PFSK-1 (cell line): ENCODE measurements around the gene PHPT1.

Source experiments
- FOXP2 ChIP-seq: optimal IDR thresholded peaks from 2 replicates; pipeline ENCODE3; 2011; ENCODE audit warnings: borderline replicate concordance, control low read depth, inconsistent platforms; ENCODE audit not compliant: insufficient read depth; ENCODE audit errors: extremely low read length, extremely low read depth
- POLR2AphosphoS5 ChIP-seq: IDR thresholded peaks from 2 replicates; pipeline ENCODE4 v1.6.1; 2012; ENCODE audit warnings: low read depth, mild to moderate bottlenecking, control low read depth, low read length, moderate library complexity
- REST ChIP-seq, 2 experiments: IDR thresholded peaks; 2 replicates each; pipeline versions ENCODE4 v1.6.1 to v1.8.0; 2011 to 2012; ENCODE audit warnings: low read depth in 2 of 2, low read length in 2 of 2, control low read depth in 1 of 2, inconsistent platforms in 1 of 2, mild to moderate bottlenecking in 1 of 2, moderate library complexity in 1 of 2; ENCODE audit not compliant: insufficient read depth in 1 of 2
- SIN3A ChIP-seq: IDR thresholded peaks from 2 replicates; pipeline ENCODE4 v1.6.1; 2012; ENCODE audit warnings: mild to moderate bottlenecking, low read length, moderate library complexity, borderline replicate concordance; ENCODE audit not compliant: insufficient read depth
- TAF1 ChIP-seq: IDR thresholded peaks from 2 replicates; pipeline ENCODE4 v1.6.1; 2012; ENCODE audit warnings: low read length, control low read depth, borderline replicate concordance; ENCODE audit not compliant: insufficient read depth

The PHPT1 gene

GRCh38 chr9:136889858-136890257 is 40.6 kb downstream of the PHPT1 start:
- TF ChIP-seq SIN3A (no peak), TAF1 (no peak), REST (IDR thresholded peaks at IDR 0.05; ENCODE audit: insufficient read depth in 1 of 2, low read depth in 2 of 2, low read length in 2 of 2) (no peak), FOXP2 (no peak), POLR2AphosphoS5 (no peak)

GRCh38 chr9:136890661-136891060 is 41.5 kb downstream of the PHPT1 start:
- TF ChIP-seq TAF1, result no peak
- TF ChIP-seq POLR2AphosphoS5, result no peak
- TF ChIP-seq REST (IDR thresholded peaks at IDR 0.05; ENCODE audit: insufficient read depth in 1 of 2, low read depth in 2 of 2, low read length in 2 of 2), result no peak
- TF ChIP-seq FOXP2, result no peak
- no peak for TF ChIP-seq SIN3A

GRCh38 chr9:136896027-136896426 is 46.8 kb downstream of the PHPT1 start:
- TF ChIP-seq TAF1, result no peak
- TF ChIP-seq POLR2AphosphoS5, result no peak
- no peak for TF ChIP-seq FOXP2
- no peak for TF ChIP-seq REST (IDR thresholded peaks at IDR 0.05; ENCODE audit: insufficient read depth in 1 of 2, low read depth in 2 of 2, low read length in 2 of 2)
- no peak for TF ChIP-seq SIN3A

GRCh38 chr9:136898483-136899100 is 49.4 kb downstream of the PHPT1 start:
- TF ChIP-seq SIN3A, result no peak
- no peak for TF ChIP-seq TAF1
- TF ChIP-seq REST (IDR thresholded peaks at IDR 0.05; ENCODE audit: insufficient read depth in 1 of 2, low read depth in 2 of 2, low read length in 2 of 2), result no peak
- TF ChIP-seq POLR2AphosphoS5, result no peak
- TF ChIP-seq FOXP2, result no peak

GRCh38 chr9:136899196-136899595 is 50.0 kb downstream of the PHPT1 start:
- TF ChIP-seq FOXP2 (no peak), SIN3A (no peak), REST (IDR thresholded peaks at IDR 0.05; ENCODE audit: insufficient read depth in 1 of 2, low read depth in 2 of 2, low read length in 2 of 2) (no peak), POLR2AphosphoS5 (no peak), TAF1 (no peak)
